GM19193 (cell line): ENCODE data around the gene MYOM1.

Experiments used
- POLR2A ChIP-seq: IDR thresholded peaks from 4 replicates; pipeline ENCODE4 v1.6.1; 2011; ENCODE audit not compliant: insufficient read depth, insufficient read length; ENCODE audit errors: extremely low read depth

The MYOM1 gene

GRCh38 chr18:3061581-3062312 is 158.0 kb downstream of the MYOM1 start:
- no peak for TF ChIP-seq POLR2A

- TF ChIP-seq POLR2A: no peak
Measured at GRCh38 chr18:3060667-3061580, 158.8 kb downstream of the MYOM1 start.

GRCh38 chr18:3059272-3059671 is 160.5 kb downstream of the MYOM1 start:
- no peak for TF ChIP-seq POLR2A

GRCh38 chr18:3058328-3059191 is 161.2 kb downstream of the MYOM1 start:
- TF ChIP-seq POLR2A: no peak

GRCh38 chr18:3057526-3057925 is 162.2 kb downstream of the MYOM1 start:
- TF ChIP-seq POLR2A: no peak

- TF ChIP-seq POLR2A: no peak
Measured at GRCh38 chr18:3056311-3056710, 163.5 kb downstream of the MYOM1 start.

GRCh38 chr18:3055816-3056215 is 164.0 kb downstream of the MYOM1 start:
- TF ChIP-seq POLR2A: no peak

- no peak for TF ChIP-seq POLR2A
Measured at GRCh38 chr18:3055186-3055728, 164.5 kb downstream of the MYOM1 start.

GRCh38 chr18:3054780-3055179 is 165.0 kb downstream of the MYOM1 start:
- no peak for TF ChIP-seq POLR2A

- TF ChIP-seq POLR2A: no peak
Measured at GRCh38 chr18:3054214-3054613, 165.6 kb downstream of the MYOM1 start.

GRCh38 chr18:3053081-3053480 is 166.7 kb downstream of the MYOM1 start:
- no peak for TF ChIP-seq POLR2A

GRCh38 chr18:3052411-3052758 is 167.4 kb downstream of the MYOM1 start:
- no peak for TF ChIP-seq POLR2A

GRCh38 chr18:3051718-3052410 is 167.9 kb downstream of the MYOM1 start:
- TF ChIP-seq POLR2A: no peak

GRCh38 chr18:3048820-3049349 is 170.9 kb downstream of the MYOM1 start:
- TF ChIP-seq POLR2A: no peak
